Epithelial cell of esophagus (primary cell): ENCODE measurements around the gene SFTPB.
A peak's percentile ranks its signal among the peaks of the same experiment; 100 is the strongest.

Experiments
- DNase-seq: peaks from one replicate; pipeline ENCODE4 v3.0.0; 2010; ENCODE audit warnings: low read depth
- H3K4me3 ChIP-seq: 2 replicates; pipeline ENCODE4 v1.5.1; 2011; ENCODE audit warnings: mild to moderate bottlenecking, low read length, control low read depth
- CTCF ChIP-seq: IDR thresholded peaks from 2 replicates; pipeline ENCODE4 v1.5.1; 2011; ENCODE audit warnings: low read depth, mild to moderate bottlenecking, low read length, control low read depth, inconsistent platforms; ENCODE audit not compliant: insufficient read depth; ENCODE audit errors: missing control alignments

Gene SFTPB

GRCh38 chr2:85712336-85712735 is 44.3 kb upstream of the SFTPB start:
- H3K4me3 ChIP-seq = no peak overlapping the region
- no peak for TF ChIP-seq CTCF
- no peak for DNase-seq

DNA sequence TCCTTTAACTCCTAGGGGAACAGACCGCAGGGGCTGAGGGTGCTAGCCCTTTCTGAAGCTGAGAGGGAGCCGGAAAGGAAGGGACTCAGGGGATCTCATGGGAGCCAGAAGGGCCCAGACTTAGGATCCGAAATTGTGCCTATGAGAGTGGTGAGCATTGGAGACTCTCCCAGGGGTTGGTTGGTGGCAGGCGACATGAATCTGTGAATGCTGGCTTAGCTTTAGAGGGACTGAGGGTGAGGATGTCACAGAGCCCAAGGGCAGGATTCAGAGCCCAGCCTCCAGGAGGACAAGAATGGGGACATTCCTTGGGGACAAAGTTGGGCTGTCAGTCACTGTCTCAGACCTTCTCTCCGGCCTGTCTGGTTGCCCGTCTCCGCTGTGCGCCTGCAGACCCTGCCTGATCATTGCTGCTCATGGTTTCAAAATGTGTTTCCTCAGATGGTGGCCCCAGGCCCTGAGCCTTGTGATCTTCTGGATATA is 43.6 kb upstream of the SFTPB start:
- H3K4me3 ChIP-seq = no peak overlapping the region
- TF ChIP-seq CTCF = no peak
- no peak for DNase-seq

DNA sequence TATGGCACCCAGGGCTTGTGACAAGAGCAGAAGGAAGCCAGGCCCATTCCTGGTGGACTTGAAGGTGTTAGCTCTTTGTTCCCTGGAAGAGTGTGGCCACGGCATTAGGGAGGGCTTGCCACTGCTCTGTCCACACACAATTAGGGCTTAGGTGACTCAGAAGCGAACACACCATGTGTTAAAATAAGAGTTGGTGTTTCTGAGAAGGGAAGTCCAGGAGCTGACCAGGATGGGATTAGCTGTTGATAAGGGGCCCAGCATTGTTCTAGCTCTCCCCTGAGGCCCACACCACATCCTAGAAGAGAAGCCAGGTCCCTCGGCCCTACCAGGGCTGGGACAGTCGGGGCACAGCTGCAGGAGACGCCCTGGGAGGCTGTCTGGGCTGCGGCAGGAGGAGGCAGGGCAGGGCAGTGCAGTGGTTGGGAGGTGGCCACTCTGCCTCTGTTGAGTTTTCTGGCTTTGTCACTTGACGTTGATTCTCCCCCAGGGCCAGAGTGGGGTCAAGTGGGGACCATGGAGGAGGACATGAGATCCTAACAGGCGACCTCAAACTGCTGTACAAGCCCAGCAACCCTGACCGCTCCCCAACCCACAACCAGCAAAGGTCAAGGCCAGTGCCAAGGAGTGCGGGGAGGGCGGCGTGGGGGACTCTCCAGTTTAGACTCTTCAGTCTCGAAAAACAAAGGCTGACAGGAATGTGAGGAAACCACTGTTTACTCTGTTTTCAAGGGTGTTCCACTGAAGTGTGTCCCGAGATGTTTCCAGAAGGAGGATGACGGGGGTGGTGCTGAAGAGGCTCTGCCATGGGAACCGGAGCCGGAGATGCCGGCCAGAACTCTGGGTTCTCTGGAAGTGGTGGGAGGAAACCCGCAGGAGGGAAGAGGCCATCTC is 42.9 kb upstream of the SFTPB start:
- no peak for DNase-seq
- TF ChIP-seq CTCF = no peak
- no peak overlapping the region for H3K4me3 ChIP-seq

DNA sequence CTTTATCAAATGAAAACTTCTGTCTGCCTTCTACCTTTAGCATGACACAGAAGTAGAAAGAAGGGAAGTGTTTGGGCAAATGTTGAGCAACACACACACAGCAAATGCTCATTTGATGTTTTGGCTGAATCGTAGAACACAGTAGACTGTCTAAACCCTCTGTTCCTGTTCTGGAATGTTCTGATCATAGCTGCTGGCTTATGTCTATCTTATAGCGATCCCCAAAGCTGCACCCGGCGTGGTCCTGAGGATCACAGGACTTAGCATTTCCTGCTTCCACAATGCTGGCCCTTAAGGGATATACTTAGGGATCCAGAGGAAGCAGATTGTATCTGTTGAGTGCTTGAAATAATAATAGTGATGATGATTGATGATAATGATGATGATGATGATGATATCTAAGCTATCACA is 41.4 kb upstream of the SFTPB start:
- TF ChIP-seq CTCF = no peak
- no peak for DNase-seq
- H3K4me3 ChIP-seq = no peak overlapping the region

DNA sequence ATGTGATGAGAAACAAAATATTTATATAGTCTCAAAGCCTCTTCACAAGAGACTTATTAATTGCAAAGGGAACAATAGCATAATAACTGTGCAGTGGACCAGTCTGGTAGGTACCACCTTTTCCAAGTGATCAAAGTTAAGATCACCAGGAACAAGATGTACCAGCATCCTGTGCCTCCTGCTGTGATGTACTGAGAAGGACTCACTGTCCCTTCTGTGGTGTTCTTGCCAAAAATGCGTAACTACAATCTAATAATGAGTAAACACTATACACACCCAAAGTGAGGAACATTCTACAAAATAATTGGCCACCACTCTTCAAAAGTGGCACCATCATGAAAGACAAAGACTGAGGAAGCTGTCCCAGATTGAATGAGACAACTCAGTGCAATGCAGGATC is 40.6 kb upstream of the SFTPB start:
- DNase-seq = no peak
- TF ChIP-seq CTCF = no peak
- no peak overlapping the region for H3K4me3 ChIP-seq

DNA sequence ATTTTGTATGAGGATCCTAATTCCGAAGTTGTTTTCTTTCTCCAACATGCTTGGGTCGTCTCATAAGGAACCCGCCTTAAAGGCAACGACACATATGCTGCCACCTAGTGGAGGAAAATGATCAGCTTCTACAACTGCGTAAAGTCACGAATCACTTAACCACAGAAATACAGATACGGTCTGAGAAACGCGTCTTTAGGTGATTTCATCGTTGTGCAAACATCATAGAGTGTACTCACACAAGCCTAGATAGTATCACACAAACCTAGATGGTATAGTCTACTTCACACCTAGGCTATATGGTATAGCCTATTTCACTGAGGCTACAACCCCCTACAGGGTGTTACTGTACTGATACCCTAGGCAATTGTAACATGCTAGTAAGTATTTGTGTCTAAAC is 39.3 kb upstream of the SFTPB start:
- DNase-seq = peak; percentile 93
- TF ChIP-seq CTCF = peak; percentile 94
- no peak overlapping the region for H3K4me3 ChIP-seq
